GM21825 (cell line): ENCODE measurements around the gene DUSP22.
A peak's percentile ranks its signal among the peaks of the same experiment; 100 is the strongest.

Experiments used
- ATAC-seq: cut with Tn5 transposase; IDR thresholded peaks from one replicate; pipeline ENCODE4 v1.9.1; 2021; ENCODE audit warnings: mild to moderate bottlenecking, moderate library complexity; ENCODE audit not compliant: unreplicated experiment

DUSP22 gene

DNA sequence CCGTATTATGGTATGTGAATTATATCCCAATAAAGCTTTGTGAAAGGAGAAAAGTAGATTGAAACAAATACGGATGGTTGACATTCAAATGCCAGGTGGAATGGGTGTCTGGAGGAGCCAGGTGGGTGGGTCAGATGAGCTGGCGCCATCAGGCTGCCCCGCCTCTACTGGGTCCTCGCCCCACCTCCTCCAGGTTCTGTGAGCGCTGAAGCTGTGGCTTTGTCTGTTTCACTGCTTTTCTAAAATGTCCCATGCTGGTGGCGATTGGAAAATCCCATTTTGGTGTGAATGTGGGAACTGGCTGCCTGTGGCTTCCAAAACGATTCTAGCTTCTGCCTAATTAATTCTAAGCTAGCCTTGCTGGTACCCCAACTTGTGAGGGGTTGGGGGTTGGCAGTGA, 16.5 kb downstream of the DUSP22 start:
- no peak for ATAC-seq

DNA sequence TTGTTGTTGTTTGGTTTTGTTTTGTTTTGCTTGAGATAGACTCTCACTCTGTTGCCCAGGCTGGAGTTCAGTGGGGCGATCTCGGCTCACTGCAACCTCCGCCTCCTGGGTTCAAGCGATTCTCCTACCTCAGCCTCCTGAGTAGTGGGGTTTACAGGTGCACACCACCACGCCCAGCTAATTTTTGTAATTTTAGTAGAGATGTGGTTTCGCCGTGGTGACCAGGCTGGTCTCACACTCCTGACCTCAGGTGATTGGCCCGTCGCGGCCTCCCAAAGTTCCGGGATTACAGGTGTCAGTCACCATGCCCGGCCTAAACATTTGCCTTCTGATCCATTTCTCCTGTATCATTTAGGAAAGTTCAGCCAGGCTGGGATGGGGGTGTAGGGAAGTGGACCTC, 17.7 kb downstream of the DUSP22 start:
- ATAC-seq = no peak

DNA sequence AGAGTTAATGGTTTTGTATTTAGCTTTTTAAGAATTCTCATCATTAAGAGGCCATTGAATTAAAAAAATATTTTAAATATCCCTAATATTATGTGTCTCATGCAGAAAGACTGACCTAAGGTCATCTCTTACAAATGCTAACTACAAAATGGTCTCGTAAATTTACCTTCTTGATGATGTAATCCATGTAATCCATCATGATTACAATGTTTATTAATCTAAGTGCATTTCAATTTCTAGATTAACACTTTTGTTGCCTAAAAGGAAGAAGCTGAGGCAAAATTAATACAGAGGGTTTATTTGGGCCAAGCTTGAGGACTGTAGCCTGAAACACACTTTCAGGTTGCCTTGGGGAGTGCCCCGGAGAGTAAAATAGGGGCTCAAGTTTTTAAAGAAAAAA, 18.4 kb downstream of the DUSP22 start:
- ATAC-seq = no peak

DNA sequence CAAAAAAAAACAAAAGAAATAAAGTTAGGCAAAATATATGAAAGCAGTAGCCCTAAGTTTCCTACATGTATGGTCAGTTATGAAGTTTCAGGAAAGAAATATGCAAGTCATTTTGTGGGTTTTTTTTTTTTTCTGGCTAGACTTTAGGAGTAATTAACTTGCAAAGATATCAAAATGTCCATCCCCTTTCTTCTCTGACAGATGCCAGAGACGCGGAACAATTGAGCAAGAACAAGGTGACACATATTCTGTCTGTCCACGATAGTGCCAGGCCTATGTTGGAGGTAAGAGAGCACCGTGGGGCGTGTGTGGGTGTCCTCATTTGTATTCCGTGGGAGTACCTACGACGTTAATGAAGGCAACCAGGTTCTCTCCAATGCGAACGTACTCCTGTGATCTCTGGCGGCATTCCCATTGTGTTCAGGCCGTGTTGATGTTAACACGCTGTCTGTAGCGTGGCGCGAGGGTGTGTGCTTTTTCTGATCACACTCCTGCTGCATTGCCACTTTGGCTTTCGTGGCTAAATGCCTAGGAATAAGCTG, 19.5 kb downstream of the DUSP22 start:
- ATAC-seq = no peak

DNA sequence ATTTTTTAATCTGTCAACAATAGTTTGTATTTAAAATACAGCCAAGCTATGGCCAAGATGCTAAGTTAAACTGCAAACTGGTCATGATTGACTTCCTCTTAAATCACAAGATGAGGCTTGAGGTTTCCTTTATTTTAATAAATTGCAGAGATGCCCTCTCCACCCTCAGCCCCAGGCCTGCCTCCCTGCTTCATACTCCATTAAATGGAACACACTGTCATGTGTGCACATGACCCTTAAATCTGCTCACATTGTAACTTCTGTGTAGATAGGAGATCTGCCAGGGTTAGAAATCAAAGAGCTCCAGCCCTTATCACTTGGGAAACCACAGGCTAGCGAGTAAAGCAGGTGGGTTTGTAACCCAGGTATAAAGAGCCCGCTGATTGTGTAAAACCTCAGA, 20.8 kb downstream of the DUSP22 start:
- ATAC-seq = no peak

DNA sequence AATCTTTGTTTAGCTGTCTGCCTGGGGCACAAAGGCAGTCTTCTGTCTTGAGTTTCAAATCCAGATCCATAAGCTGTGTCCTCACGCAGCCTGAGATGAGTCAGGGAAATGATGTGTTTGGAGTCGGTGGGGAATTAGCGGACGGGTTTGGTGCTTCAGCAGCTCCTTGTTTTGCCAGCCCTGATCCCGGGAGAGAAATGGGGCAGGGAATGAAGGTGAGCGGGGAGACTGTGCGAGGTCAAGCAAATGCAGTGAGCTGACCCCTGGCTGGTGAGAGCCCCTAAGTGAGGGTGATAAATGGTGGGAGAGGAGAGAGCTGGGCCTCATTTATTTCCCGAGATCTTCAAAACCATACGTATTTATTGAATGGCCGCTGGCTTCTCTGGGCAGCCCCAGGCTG, 21.6 kb downstream of the DUSP22 start:
- ATAC-seq = no peak

DNA sequence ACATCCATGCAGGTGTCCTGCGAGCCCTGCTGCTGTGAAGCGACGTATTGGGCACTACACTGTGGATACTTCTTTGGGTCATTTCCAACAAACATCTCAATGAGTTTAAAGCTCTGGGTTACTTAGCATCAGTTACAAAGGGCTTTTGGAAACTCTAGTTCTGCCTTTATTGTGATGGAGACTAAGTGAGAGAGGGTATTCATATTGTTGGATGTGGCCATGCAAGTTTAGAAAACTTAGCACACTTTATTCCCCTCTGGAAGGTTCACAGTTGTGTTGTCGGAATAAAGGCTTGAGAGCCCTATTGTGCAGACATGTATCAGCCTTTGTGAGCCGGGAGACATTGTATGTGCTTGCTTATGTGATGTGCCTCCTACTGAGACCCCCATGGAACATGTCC, 22.1 kb downstream of the DUSP22 start:
- ATAC-seq = no peak

DNA sequence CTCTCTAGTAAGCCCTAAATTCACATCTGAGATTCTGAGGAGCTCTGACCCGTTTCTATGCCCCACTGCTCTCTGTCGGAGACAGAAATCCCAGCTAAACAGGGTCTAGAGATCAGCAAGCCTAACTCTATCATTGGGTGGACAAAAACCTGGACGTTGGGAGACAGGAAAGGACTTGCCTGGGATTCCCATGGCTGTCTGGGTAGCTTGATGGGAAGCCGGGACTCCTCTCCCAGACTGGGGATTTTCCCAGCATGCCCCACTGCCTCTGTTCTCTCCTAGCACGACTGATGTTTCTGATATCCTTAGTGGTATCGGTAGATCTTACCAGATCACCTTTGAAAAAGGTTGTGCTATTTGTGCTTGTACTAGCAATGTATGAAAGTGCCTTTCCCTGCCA, 22.9 kb downstream of the DUSP22 start:
- no peak for ATAC-seq

DNA sequence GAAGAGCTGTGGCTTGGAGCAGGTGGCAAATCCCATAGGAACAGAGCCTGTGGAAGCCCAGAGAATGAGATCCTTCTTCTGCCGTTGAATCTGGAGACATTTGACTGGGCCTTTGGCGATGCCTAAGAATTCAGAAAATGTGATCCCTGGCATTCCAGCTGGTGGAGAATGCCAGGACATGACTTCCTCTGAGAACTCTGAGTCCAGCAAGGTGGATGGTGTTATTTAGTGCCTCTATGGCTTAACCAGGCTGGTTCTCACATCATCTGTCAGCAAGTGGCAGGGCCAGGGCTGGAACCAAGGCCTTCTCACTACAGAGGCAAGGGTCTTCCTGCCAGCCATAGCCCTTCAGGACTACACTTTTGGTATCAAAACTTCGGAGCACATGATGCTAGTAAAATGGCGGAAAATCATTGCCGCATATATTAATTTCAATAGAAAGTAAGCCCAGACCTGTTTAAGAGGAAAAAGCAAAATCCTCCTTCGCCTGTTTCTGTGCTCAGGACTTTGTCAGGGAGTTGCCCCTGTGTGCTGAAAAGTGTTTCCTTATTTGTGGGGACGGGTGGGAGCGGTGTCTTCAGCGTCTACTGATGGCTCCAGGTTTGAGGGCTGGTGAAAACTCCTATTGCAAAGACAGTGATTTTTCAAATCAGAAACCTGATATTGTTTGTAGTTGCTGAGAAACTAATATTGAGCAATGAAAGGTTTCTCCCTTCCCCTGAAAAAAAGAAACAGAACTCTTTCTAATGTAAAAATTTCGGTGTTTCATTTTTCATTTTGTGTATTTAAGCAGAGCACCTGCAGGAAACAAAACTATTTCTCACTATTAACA, 23.9 kb downstream of the DUSP22 start:
- ATAC-seq = peak; percentile 22

DNA sequence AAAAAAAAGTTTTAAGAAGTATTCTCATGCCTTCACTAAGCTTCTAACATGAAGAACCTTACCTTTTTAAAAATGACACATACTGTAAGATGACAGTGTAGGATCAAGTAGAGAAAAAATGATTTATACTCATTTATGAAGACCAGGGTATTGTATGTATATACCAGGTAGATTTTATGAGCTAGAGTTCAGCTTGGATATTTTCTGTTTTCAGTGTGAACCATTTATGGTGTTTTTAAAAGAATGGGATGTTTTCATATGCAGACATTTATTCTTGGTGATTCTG, 24.4 kb downstream of the DUSP22 start:
- ATAC-seq = no peak

DNA sequence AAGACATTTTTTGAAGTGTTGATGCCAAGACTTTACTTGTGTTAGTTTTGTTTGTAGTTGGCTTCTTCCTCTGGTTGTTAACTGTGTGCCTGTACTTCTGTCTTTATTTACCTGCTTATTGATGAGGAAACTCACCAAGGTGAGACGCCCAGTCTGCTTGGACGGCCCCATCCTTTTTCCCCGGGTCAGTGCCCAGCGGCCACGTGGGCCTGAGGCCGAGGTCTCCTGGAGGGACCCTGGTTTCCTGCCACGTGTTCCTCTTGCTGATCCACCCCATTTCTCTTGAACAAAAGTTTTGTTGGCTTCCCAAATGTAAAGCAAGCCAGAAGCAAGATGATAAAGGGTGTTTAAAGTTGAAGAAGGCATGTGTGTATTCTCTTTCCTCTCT, 24.8 kb downstream of the DUSP22 start:
- ATAC-seq = peak; percentile 26

DNA sequence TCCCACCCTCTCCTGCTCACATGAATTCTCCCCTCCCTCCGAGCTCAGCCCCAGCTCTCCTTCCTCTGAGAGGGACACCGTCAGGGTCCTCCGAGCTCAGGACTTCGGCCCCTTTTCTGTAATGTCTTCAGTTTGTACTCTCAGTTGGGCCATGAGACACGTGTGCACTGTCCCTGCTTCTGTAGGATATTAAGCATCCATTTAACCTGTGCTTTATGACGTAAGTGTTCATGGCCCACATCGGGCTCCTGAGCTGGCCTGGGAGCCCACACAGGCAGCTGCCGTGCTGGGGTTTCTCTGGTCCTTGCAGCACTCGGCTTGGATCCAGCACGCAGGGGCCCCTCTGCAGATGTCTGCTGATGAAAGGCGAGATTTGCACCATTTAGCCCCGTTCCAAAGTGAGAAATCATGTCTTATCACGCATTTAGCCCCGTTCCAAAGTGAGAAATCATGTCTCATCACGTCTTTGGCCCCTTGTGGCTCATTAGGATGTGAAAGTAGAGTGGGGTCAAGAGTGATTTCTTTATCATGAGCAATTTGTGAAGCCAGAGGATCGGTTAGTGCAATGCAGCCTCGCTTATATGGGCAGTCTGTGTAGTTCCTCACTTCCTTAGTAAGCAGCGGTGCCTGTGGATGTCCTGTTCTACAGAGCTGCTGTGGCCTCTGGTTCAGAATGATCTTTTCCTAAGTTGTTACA, 25.3 kb downstream of the DUSP22 start:
- peak; percentile 30 for ATAC-seq

DNA sequence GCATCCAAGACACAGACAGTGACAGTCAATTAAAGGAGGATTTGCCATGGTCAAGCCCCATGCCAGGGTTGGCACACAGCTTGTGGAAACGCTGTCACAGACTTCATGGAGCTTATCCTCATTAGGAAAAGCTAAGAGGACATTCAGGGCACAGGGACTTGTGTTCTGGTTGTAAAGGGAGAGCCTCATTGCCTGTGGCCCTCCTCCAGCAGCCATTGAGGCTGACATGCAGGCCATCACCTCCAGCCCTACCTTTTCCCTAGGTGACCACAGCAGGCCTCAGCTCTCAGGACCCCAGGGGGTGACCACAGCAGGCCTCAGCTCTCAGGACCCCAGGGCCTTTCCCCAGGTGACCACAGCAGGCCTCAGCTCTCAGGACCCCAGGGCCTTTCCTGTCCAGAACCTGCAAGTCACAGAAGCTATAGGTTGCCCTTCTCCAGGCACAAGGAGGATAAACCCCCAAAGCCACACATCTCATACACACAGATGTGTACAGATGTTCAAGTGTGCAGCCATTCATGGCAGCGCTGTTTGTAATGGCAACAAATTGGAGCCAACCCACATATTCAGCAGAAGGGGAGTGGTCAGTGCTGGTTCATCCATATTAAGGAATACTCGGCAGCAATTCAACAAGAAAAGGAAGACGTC, 26.1 kb downstream of the DUSP22 start:
- no peak for ATAC-seq

DNA sequence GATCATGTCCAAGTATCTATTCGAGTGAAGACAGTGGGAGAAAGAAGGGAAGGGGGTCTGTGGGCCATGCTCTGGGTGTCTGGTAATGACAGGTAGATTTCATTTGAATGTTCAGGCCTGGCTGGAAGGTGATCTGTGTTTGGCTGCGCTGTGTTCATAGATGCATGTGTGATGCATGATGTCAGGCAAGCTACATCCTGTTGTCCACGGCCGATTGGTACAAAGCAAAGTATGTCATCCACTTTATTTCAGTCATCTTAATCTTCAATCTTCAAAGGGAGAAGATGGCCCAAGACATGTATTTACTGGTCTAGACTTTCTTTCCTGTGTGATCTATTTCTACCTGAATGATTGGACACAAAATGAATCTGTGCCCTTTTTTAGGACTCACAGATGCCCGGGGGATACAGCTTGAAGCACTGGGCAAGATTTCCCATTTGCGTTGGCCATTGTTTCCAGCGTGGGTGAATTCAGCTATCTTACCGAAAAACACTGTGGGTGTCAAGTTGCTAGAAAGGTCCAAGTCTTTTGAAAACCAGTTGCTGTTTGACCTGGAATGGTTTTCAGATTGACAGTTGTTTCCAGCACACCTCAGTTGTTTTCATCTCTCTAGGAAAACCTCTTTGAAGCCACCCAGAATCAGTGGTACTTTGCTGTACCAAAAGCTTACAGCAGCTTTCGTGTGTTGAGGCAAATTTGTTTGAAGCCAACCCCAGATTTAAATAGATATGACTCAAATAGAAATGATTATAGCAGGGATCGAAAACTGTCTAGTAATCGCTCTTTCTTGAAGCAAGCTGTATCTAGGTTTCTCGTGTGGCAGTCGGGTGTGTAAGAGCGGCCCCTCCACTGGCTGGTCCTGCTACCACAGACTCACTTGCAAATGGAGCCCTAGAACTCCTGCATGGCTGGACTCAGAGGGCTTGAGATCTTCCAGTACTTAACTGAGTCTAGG, 27.2 kb downstream of the DUSP22 start:
- peak; percentile 42 for ATAC-seq

DNA sequence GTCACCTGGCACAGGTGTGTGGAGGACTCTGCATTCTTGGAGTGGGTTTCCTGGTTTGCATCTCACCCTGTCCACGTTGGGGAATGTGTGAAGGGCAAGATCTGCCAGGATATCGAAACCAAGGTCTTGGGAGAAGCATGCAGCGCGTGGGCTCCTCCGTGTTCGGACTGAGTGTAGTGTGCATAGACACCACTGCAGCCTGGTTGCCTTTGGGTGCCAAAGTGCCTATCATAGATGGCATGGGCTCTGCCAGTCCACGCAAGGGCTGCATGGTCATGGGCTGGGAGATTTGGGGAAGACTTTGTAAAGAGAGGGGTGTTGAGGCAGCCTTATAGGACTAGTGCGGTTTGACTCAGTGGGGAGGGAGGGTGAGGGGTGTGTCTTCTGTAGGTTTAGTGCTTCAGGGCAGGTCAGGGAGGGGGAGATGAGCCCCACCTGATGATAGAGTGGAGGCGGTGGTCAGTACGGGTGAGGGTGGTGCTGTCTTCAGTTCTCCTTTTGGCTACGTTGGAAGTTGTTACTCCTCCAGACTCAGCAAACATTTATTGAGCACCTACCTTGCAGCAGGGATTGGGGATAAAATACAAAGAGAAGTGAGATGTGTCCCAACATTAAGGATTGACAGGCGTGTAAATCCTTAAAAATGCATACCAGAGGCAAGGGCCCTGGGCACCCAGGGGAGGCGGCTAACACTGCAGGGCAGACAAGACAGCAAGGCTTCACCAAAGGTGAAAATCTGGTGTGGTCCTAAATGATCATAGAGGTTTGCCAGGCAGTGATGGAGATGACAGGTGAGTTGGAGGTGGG, 28.3 kb downstream of the DUSP22 start:
- no peak for ATAC-seq

DNA sequence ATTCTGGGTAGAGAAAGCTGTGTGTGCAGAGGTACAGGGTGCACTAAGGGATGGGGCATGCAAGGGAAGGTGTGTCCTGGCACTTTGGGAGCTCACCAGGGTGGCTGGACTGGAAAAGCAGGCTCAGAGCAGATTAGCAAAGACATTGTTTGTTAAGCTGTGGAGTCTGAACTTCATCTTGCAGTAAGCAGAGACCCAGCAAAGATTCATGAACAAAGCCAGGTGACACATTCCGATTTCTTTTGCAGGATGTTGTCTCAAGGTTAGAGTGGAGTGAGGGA, 28.8 kb downstream of the DUSP22 start:
- no peak for ATAC-seq

DNA sequence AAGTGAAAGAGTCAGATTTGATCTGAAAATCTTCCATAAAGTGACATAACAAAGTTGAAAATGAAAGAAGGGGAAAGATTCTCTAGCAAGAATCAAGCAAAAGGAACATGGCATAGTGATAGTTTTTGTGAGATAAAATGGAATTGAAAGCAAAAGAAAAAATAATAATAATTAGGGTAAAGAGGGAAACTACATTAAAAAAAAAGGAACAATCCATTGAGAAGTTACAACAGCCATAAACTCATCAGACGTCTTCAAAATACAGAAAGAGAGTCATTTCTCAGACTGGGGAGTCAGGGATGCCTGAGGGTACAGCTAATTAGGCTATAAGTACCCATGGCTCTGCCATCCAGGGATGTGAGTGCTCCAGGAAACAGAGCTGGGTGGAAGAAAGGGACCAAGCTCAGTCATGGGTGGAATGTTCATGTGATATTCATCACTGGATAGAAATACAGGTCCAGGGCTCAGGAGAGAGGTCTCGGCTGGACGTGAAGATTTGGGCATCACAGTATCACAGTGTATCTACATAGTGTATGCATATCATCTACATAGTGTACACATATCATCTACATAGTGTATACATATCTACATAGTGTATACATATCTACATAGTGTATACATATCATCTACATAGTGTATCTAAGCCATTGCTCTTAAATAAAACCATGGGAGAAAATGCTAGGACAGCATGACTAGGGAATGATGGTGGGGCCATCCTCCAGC, 29.4 kb downstream of the DUSP22 start:
- ATAC-seq = no peak

DNA sequence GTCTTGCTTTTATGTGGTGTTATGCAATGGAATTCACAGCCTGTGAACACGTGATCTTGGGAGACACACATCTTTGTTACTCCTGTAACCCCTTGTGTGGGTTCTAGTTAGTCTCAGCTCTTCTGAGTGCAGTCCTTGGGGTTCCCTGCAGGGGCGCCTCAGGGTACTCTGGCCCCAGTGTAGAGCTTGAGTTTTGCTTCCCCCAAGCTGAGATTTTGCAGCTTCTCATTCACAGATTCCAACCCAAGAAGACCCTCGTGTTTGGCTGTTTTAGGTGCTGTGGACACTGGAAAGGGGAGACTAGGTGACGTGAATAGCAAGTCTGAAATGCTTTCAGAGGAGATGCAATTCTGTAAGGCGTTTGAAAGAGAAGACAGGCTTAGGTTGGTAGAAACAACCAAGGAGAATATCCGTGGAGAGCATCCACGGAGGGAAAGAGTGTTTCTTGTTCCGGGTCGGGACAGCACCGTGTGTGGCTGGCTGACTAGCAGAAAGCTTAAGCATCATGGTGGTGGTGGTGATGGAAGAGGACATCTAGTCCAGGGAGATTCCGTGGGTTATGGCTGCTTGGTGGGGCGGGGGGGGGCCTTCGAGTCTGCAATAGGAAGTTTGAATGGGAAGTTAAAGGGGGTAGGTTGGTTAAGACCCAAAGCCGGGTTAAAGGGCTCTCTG, 30.1 kb downstream of the DUSP22 start:
- ATAC-seq = no peak
